CD4-positive, alpha-beta T cell treated with Interleukin-17A for 4 hours (primary cell): ENCODE results near the gene CLCNKA.

Source experiments
- DNase-seq: peaks from one replicate; pipeline ENCODE4 v3.0.0-alpha.2; 2020; ENCODE audit warnings: mixed read lengths

Gene CLCNKA

GRCh38 chr1:16082283-16083038 lies 60.6 kb downstream of the CLCNKA start:
- DNase-seq: peak; percentile 73

- DNase-seq: no peak
Measured at GRCh38 chr1:16083486-16083885, 61.6 kb downstream of the CLCNKA start.
